NCI-H2227 (cell line): ENCODE measurements around the gene YWHAG.
A peak's percentile ranks its signal among the peaks of the same experiment; 100 is the strongest.
"Not testable (repeated sequence)": the region's sequence is repeated elsewhere in the genome, so short reads cannot be mapped to it uniquely, and the experiment has no call there.

ENCODE experiments used
- DNase-seq: peaks from one replicate; lab custom pipeline; 2025; ENCODE audit not compliant: unreplicated experiment; lab: John Stamatoyannopoulos, UW

YWHAG gene

GRCh38 chr7:76325811-76326210 is 33.0 kb downstream of the YWHAG start:
- no peak for DNase-seq

GRCh38 chr7:76325092-76325491 is 33.7 kb downstream of the YWHAG start:
- DNase-seq, result no peak

- peak; percentile 86 for DNase-seq
These were observed 40.1 kb downstream of the YWHAG start for GRCh38 chr7:76318488-76319353.

GRCh38 chr7:76317782-76318487 is 40.9 kb downstream of the YWHAG start:
- peak; percentile 99 for DNase-seq

- DNase-seq, result no peak
These were observed 41.6 kb downstream of the YWHAG start for GRCh38 chr7:76316984-76317781.

- DNase-seq, result no peak
These were observed 43.4 kb downstream of the YWHAG start for GRCh38 chr7:76315364-76315763.

GRCh38 chr7:76314740-76315139 is 44.1 kb downstream of the YWHAG start:
- not testable (repeated sequence) for DNase-seq

GRCh38 chr7:76314042-76314721 is 44.6 kb downstream of the YWHAG start:
- DNase-seq, result peak; percentile 89

- not testable (repeated sequence) for DNase-seq
These were observed 47.0 kb downstream of the YWHAG start for GRCh38 chr7:76311838-76312237.

GRCh38 chr7:76310102-76310957 is 48.5 kb downstream of the YWHAG start:
- DNase-seq, result peak; percentile 67

- not testable (repeated sequence) for DNase-seq
These were observed 49.3 kb downstream of the YWHAG start for GRCh38 chr7:76309341-76310101.

- not testable (repeated sequence) for DNase-seq
These were observed 49.9 kb downstream of the YWHAG start for GRCh38 chr7:76308874-76309273.

- no peak for DNase-seq
These were observed 53.9 kb downstream of the YWHAG start for GRCh38 chr7:76304888-76305375.

GRCh38 chr7:76303202-76304147 is 55.3 kb downstream of the YWHAG start:
- peak; percentile 92 for DNase-seq

GRCh38 chr7:76302347-76303201 is 56.2 kb downstream of the YWHAG start, which contains the start of gene HSPB1:
Gene HSPB1, plus strand, starts transcription at chr7:76302673. Its CDS starts 40 bp downstream, at chr7:76302713.
- DNase-seq, result peak; percentile 90

- DNase-seq, result no peak
These were observed 57.8 kb downstream of the YWHAG start for GRCh38 chr7:76301000-76301399.
